WI38 (cell line): Measurements from ENCODE around the gene CD96.
"Not testable (repeated sequence)": the region's sequence is repeated elsewhere in the genome, so short reads cannot be mapped to it uniquely, and the experiment has no call there.

Experiments used
- H3K4me3 ChIP-seq: 2 replicates; pipeline ENCODE4 v1.5.1; 2011; ENCODE audit warnings: low read depth, mild to moderate bottlenecking, control low read depth, low read length
- CTCF ChIP-seq: IDR thresholded peaks from 2 replicates; pipeline ENCODE4 v1.5.1; 2012; ENCODE audit warnings: low read depth, mild to moderate bottlenecking, control low read depth, low read length

CD96 gene

GRCh38 chr3:111539351-111540331, 2.4 kb upstream of the CD96 start:
- peak; percentile 70 for TF ChIP-seq CTCF
- no peak overlapping the region for H3K4me3 ChIP-seq

GRCh38 chr3:111541391-111541790, 606 bp upstream of the CD96 start:
- no peak overlapping the region for H3K4me3 ChIP-seq
- no peak for TF ChIP-seq CTCF

- no peak overlapping the region for H3K4me3 ChIP-seq
- TF ChIP-seq CTCF = no peak
Measured at GRCh38 chr3:111542611-111543300, 759 bp downstream of the CD96 start.

GRCh38 chr3:111545349-111545748, 3.4 kb downstream of the CD96 start:
- no peak overlapping the region for H3K4me3 ChIP-seq
- no peak for TF ChIP-seq CTCF

- no peak for TF ChIP-seq CTCF
- H3K4me3 ChIP-seq = no peak overlapping the region
Measured at GRCh38 chr3:111547631-111548030, 5.6 kb downstream of the CD96 start.

GRCh38 chr3:111548092-111548491, 6.1 kb downstream of the CD96 start:
- no peak for TF ChIP-seq CTCF
- H3K4me3 ChIP-seq = no peak overlapping the region

GRCh38 chr3:111548756-111549155, 6.8 kb downstream of the CD96 start:
- H3K4me3 ChIP-seq = no peak overlapping the region

GRCh38 chr3:111561902-111562301, 19.9 kb downstream of the CD96 start:
- H3K4me3 ChIP-seq = not testable (repeated sequence)

More at GRCh38 chr3:111548756-111549155, 6.8 kb downstream of the CD96 start:
- TF ChIP-seq CTCF = no peak
